IMR-90 (cell line): ENCODE data around the gene RNF38. TPM values are rescaled to one million over a fixed set of nuclear protein-coding genes. Genes with fewer than 3 reads are reported as not detected.

Experiments
- ATAC-seq: fragments of 200-7000 bp; cut with Tn5 transposase; 2 replicates; pipeline ENCODE4 v1.9.1; 2020; ENCODE audit warnings: low read depth, mild to moderate bottlenecking, moderate library complexity
- BruUV-seq: library from RNA; stranded (reverse); fragments of 400-500 nt; replicated peaks from 2 replicates; lab custom pipeline; 2021; lab: Mats Ljungman, UMichigan
- CTCF ChIA-PET: fragments of 300-600 bp; formaldehyde crosslinking; extraction: SDS; loops from one replicate; lab custom pipeline; 2021; ENCODE audit warnings: antibody characterized with exemption; lab: Yijun Ruan, JAX
- POLR2A ChIA-PET: fragments of 300-600 bp; sonication (Branson Sonifier 250); formaldehyde crosslinking; loops from one replicate; lab custom pipeline; 2022; ENCODE audit warnings: antibody characterized with exemption; ENCODE audit not compliant: unreplicated experiment; lab: Charles Lee
- DNase-seq: peaks from one replicate; pipeline ENCODE4 v3.0.0; 2013
- H2AFZ ChIP-seq: replicated peaks from 2 replicates; pipeline ENCODE3; 2013; ENCODE audit warnings: low read length, mild to moderate bottlenecking; ENCODE audit not compliant: poor library complexity
- H2AK5ac ChIP-seq: 2 replicates; pipeline ENCODE4 v1.6.1; 2013; ENCODE audit warnings: low read depth, low read length, inconsistent platforms
- H2AK9ac ChIP-seq: replicated peaks from 2 replicates; pipeline ENCODE3; 2013; ENCODE audit warnings: mild to moderate bottlenecking, low read depth, low read length, moderate library complexity; ENCODE audit not compliant: poor library complexity
- H2BK120ac ChIP-seq: 2 replicates; pipeline ENCODE4 v1.6.1; 2013; ENCODE audit warnings: low read depth, low read length, inconsistent platforms
- H2BK15ac ChIP-seq: 3 replicates; pipeline ENCODE4 v1.6.1; 2013; ENCODE audit warnings: low read depth, low read length, inconsistent platforms
- H2BK20ac ChIP-seq: 2 replicates; pipeline ENCODE4 v1.6.1; 2013; ENCODE audit warnings: low read depth, mild to moderate bottlenecking, inconsistent platforms, low read length, moderate library complexity
- H2BK5ac ChIP-seq: 2 replicates; pipeline ENCODE4 v1.6.1; 2013; ENCODE audit warnings: mild to moderate bottlenecking, low read depth, low read length, inconsistent platforms; ENCODE audit not compliant: poor library complexity, severe bottlenecking
- H3K14ac ChIP-seq: replicated peaks from 2 replicates; pipeline ENCODE4 v1.6.1; 2013; ENCODE audit warnings: low read depth, low read length, inconsistent platforms
- H3K18ac ChIP-seq: 2 replicates; pipeline ENCODE4 v1.6.1; 2013; ENCODE audit warnings: low read depth, low read length, control low read depth
- H3K23ac ChIP-seq: 2 replicates; pipeline ENCODE4 v1.6.1; 2013; ENCODE audit warnings: low read depth, low read length, inconsistent platforms
- H3K27ac ChIP-seq: 2 replicates; pipeline ENCODE4 v1.5.1; 2013; ENCODE audit warnings: mild to moderate bottlenecking, control low read depth, low read length; ENCODE audit not compliant: insufficient read depth
- H3K27me3 ChIP-seq: 2 replicates; pipeline ENCODE4 v1.6.1; 2013; ENCODE audit warnings: low read length; ENCODE audit not compliant: control insufficient read depth, insufficient read depth
- H3K36me3 ChIP-seq: 2 replicates; pipeline ENCODE4 v1.6.1; 2013; ENCODE audit warnings: low read length, mixed read lengths; ENCODE audit not compliant: control insufficient read depth, insufficient read depth
- H3K4ac ChIP-seq: 2 replicates; pipeline ENCODE4 v1.6.1; 2013; ENCODE audit warnings: low read depth, low read length, inconsistent platforms
- H3K4me1 ChIP-seq: 2 replicates; pipeline ENCODE4 v1.6.1; 2013; ENCODE audit warnings: low read length, mixed read lengths; ENCODE audit not compliant: control insufficient read depth, insufficient read depth
- H3K4me2 ChIP-seq: 2 replicates; pipeline ENCODE4 v1.6.1; 2013; ENCODE audit warnings: low read depth, mild to moderate bottlenecking, control low read depth, low read length, moderate library complexity
- H3K4me3 ChIP-seq: 2 replicates; pipeline ENCODE4 v1.5.1; 2013; ENCODE audit warnings: low read depth, mild to moderate bottlenecking, control low read depth, low read length, moderate library complexity; ENCODE audit not compliant: insufficient read depth
- H3K56ac ChIP-seq: 2 replicates; pipeline ENCODE4 v1.6.1; 2013; ENCODE audit warnings: low read length, inconsistent platforms; ENCODE audit not compliant: insufficient read depth; ENCODE audit errors: extremely low read depth
- H3K79me1 ChIP-seq, 2 experiments: 2 replicates each; pipeline ENCODE4 v1.6.1; 2013; ENCODE audit warnings: low read length in 2 of 2, inconsistent platforms in 1 of 2, low read depth in 1 of 2
- H3K9ac ChIP-seq: 2 replicates; pipeline ENCODE4 v1.6.1; 2013; ENCODE audit warnings: low read depth, low read length, control low read depth
- H3K9me1 ChIP-seq: 2 replicates; pipeline ENCODE4 v1.6.1; 2013; ENCODE audit warnings: low read length, inconsistent platforms; ENCODE audit not compliant: insufficient read depth
- H3K9me3 ChIP-seq: 2 replicates; pipeline ENCODE4 v1.6.1; 2013; ENCODE audit warnings: low read length; ENCODE audit not compliant: control insufficient read depth, insufficient read depth
- H4K20me1 ChIP-seq: 2 replicates; pipeline ENCODE4 v1.6.1; 2013; ENCODE audit warnings: low read length, inconsistent platforms; ENCODE audit not compliant: insufficient read depth
- H4K5ac ChIP-seq: 2 replicates; pipeline ENCODE4 v1.6.1; 2013; ENCODE audit warnings: mild to moderate bottlenecking, low read depth, low read length, control low read depth
- H4K8ac ChIP-seq, 2 experiments: 2 replicates each; pipeline ENCODE4 v1.6.1; 2013; ENCODE audit warnings: low read depth in 2 of 2, low read length in 2 of 2, control low read depth in 1 of 2, inconsistent platforms in 1 of 2
- H4K91ac ChIP-seq: 2 replicates; pipeline ENCODE4 v1.6.1; 2013; ENCODE audit warnings: low read depth, low read length, inconsistent platforms; ENCODE audit not compliant: insufficient read depth
- CEBPB ChIP-seq: IDR thresholded peaks from 2 replicates; pipeline ENCODE4 v1.6.1; 2012; ENCODE audit warnings: low read depth, low read length, improper control_type of control experiment
- FOS ChIP-seq: fragments of 150-350 bp; IDR thresholded peaks from 2 replicates; pipeline ENCODE4 v1.6.1; 2016; ENCODE audit warnings: low read depth, low read length
- WGBS, 2 experiments: methylation state at CpG; one replicate each; pipeline versions ENCODE4 v1.1.5 to v1.1.7; 2013; ENCODE audit warnings: missing lambda C conversion rate in 2 of 2; ENCODE audit not compliant: insufficient read length in 1 of 2; ENCODE audit errors: extremely low coverage in 2 of 2; 5-methylcytosine and 5-hydroxymethylcytosine counted together
- dilution Hi-C: fragments of 300-500 bp; cut with HindIII; formaldehyde crosslinking; loops from one replicate; pipeline ENCODE4 v1.14.3; 2018; ENCODE audit warnings: low sequenced_read_pairs; ENCODE audit not compliant: unreplicated experiment
- in situ Hi-C: fragments of 300-500 bp; cut with MboI; formaldehyde crosslinking; loops from 3 replicates; pipeline ENCODE4 v1.14.3; 2019; ENCODE audit warnings: low sequenced_read_pairs, inconsistent platforms, mixed read lengths
- intact Hi-C: fragments of 100-400 bp; cut with micrococcal nuclease; formaldehyde crosslinking; loops from 2 replicates; pipeline ENCODE4 v1.10.0; 2022
- polyA plus RNA-seq, 3 experiments: library from polyadenylated mRNA; depleted of rRNA; stranded (reverse); fragments of >200 nt; gene quantifications; 2 replicates each; pipeline ENCODE4 v1.2.3, GENCODE V29; 2012; ENCODE audit warnings: low replicate concordance in 1 of 3
- total RNA-seq: library from RNA; depleted of rRNA; stranded (reverse); fragments of >200 nt; gene quantifications from 2 replicates; pipeline ENCODE4 v1.2.3, GENCODE V29; 2012
- TF ChIP-seq, protein P1 (sequence below): conservative IDR thresholded peaks from 2 replicates; pipeline ENCODE4 v1.5.1; 2012; ENCODE audit warnings: mild to moderate bottlenecking, low read depth, low read length, improper control_type of control experiment

Gene RNF38
- total and polyA plus RNA-seq, 2 of the 4 experiments (the other 2 are of a cell fraction), result 8.8 to 11.2 TPM

- intact Hi-C loops, result no loop called here
- H2AFZ ChIP-seq, result no peak overlapping the region
- H2AK9ac ChIP-seq, result no peak overlapping the region
- no peak overlapping the region for H4K5ac ChIP-seq
- no peak overlapping the region for H3K23ac ChIP-seq
- 0 out of 2 replicates have a peak, but pooled peaks cover 1% of the 10 kb centered on the region for H3K36me3 ChIP-seq
- H3K4me1 ChIP-seq, result peaks cover 6% of the 10 kb centered on the region
- dilution Hi-C loops, result no loop called here
- ChIA-PET POLR2A (no interaction called here), CTCF (no interaction called here)
- H4K20me1 ChIP-seq, result peaks cover 5% of the 10 kb centered on the region; the same call in 1 of the 2 replicates
- no peak overlapping the region for H4K8ac ChIP-seq
- H2BK5ac ChIP-seq, result no peak overlapping the region
- H3K79me1 ChIP-seq, result peaks cover 24 to 47% of the 10 kb centered on the region in 2 experiments
- no peak overlapping the region for H3K27ac ChIP-seq
- ATAC-seq (no peak), DNase-seq (no peak)
- no peak overlapping the region for H4K91ac ChIP-seq
- no peak overlapping the region for H2BK120ac ChIP-seq
- no peak overlapping the region for H3K18ac ChIP-seq
- TF ChIP-seq, protein P1, sequence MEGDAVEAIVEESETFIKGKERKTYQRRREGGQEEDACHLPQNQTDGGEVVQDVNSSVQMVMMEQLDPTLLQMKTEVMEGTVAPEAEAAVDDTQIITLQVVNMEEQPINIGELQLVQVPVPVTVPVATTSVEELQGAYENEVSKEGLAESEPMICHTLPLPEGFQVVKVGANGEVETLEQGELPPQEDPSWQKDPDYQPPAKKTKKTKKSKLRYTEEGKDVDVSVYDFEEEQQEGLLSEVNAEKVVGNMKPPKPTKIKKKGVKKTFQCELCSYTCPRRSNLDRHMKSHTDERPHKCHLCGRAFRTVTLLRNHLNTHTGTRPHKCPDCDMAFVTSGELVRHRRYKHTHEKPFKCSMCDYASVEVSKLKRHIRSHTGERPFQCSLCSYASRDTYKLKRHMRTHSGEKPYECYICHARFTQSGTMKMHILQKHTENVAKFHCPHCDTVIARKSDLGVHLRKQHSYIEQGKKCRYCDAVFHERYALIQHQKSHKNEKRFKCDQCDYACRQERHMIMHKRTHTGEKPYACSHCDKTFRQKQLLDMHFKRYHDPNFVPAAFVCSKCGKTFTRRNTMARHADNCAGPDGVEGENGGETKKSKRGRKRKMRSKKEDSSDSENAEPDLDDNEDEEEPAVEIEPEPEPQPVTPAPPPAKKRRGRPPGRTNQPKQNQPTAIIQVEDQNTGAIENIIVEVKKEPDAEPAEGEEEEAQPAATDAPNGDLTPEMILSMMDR, result no peak
- TF ChIP-seq CEBPB, result peak; percentile 64
- TF ChIP-seq FOS, result no peak
- BruUV-seq, result no TSS peak
- in situ Hi-C loops, result no loop called here
- H3K9me1 ChIP-seq, result peaks cover 10% of the 10 kb centered on the region
- no peaks in the 10 kb centered on the region for H3K27me3 ChIP-seq
- H3K4me2 ChIP-seq, result no peak overlapping the region
- H2AK5ac ChIP-seq, result no peak overlapping the region; the same call in 1 of the 2 replicates
- WGBS, 2 experiments, result no CpG with 5 or more reads among the region's 8 CpGs
- H2BK20ac ChIP-seq, result peak overlapping the region; percentile 44; the same call in 1 of the 2 replicates
- H3K56ac ChIP-seq, result no peak overlapping the region
- H3K9ac ChIP-seq, result no peak overlapping the region
- no peak overlapping the region for H3K4me3 ChIP-seq
- 0 out of 2 replicates have a peak overlapping the region, but pooled peaks have one; percentile 10 for H3K4ac ChIP-seq
- H3K9me3 ChIP-seq, result no peaks in the 10 kb centered on the region
- no peak overlapping the region; the same call in 1 of the 2 replicates for H3K14ac ChIP-seq
- H2BK15ac ChIP-seq, result no peak overlapping the region
Measured at GRCh38 chr9:36424289-36425055, 24.4 kb upstream of the RNF38 start.
